HG02678 (cell line): ENCODE data around the gene PCDHB11.
"Not testable (repeated sequence)": the region's sequence is repeated elsewhere in the genome, so short reads cannot be mapped to it uniquely, and the experiment has no call there.

ENCODE experiments used
- ATAC-seq: cut with Tn5 transposase; IDR thresholded peaks from one replicate; pipeline ENCODE4 v1.9.1; 2021; ENCODE audit warnings: mild to moderate bottlenecking, moderate library complexity; ENCODE audit not compliant: unreplicated experiment

Gene PCDHB11

GRCh38 chr5:141199359-141200235 lies at the start of gene PCDHB11:
TSS of gene PCDHB11 (plus strand) at chr5:141199627. CDS start at chr5:141199775, 148 bp downstream.
- no peak for ATAC-seq

GRCh38 chr5:141149812-141150211 lies 49.6 kb upstream of the PCDHB11 start, which contains the start of gene PCDHB6:
TSS of gene PCDHB6 (plus strand) at chr5:141150057. CDS start at chr5:141150258, 201 bp downstream.
- no peak for ATAC-seq

- no peak for ATAC-seq
These were observed 49.0 kb upstream of the PCDHB11 start for GRCh38 chr5:141150224-141150992.

- ATAC-seq = no peak
These were observed 48.5 kb upstream of the PCDHB11 start for GRCh38 chr5:141150993-141151325.

GRCh38 chr5:141151632-141152031 lies 47.8 kb upstream of the PCDHB11 start:
- not testable (repeated sequence) for ATAC-seq

GRCh38 chr5:141152096-141152495 lies 47.3 kb upstream of the PCDHB11 start:
- ATAC-seq = not testable (repeated sequence)

- no peak for ATAC-seq
These were observed 43.7 kb upstream of the PCDHB11 start for GRCh38 chr5:141155540-141156374.

- ATAC-seq = not testable (repeated sequence)
These were observed 42.1 kb upstream of the PCDHB11 start for GRCh38 chr5:141157356-141157755.

- ATAC-seq = not testable (repeated sequence)
These were observed 41.5 kb upstream of the PCDHB11 start for GRCh38 chr5:141157901-141158300.

GRCh38 chr5:141172381-141173204 lies 26.8 kb upstream of the PCDHB11 start, which contains the start of gene PCDHB7:
TSS of gene PCDHB7 (plus strand) at chr5:141172644. CDS start at chr5:141172836, 192 bp downstream.
- no peak for ATAC-seq

- ATAC-seq = not testable (repeated sequence)
These were observed 24.9 kb upstream of the PCDHB11 start for GRCh38 chr5:141174291-141175104.

- no peak for ATAC-seq
These were observed 23.5 kb upstream of the PCDHB11 start for GRCh38 chr5:141175933-141176332.

- not testable (repeated sequence) for ATAC-seq
These were observed 21.7 kb upstream of the PCDHB11 start, which contains the start of gene PCDHB8 for GRCh38 chr5:141177577-141178191. TSS of gene PCDHB8 (plus strand) at chr5:141177790. CDS start at chr5:141178035, 245 bp downstream.

- not testable (repeated sequence) for ATAC-seq
These were observed 20.1 kb upstream of the PCDHB11 start for GRCh38 chr5:141179371-141179770.

- not testable (repeated sequence) for ATAC-seq
These were observed 19.6 kb upstream of the PCDHB11 start for GRCh38 chr5:141179876-141180275.

- no peak for ATAC-seq
These were observed 19.1 kb upstream of the PCDHB11 start for GRCh38 chr5:141180313-141180712.

- no peak for ATAC-seq
These were observed 17.2 kb upstream of the PCDHB11 start, which contains the start of gene PCDHB16 for GRCh38 chr5:141182248-141182647. TSS of gene PCDHB16 (plus strand) at chr5:141182387. CDS start at chr5:141182560, 173 bp downstream.
